HEK293T (cell line): ENCODE measurements around the gene VAT1L.

Experiments used
- CTCF ChIA-PET: fragments of 350-600 bp; formaldehyde crosslinking; extraction: SDS; loops from one replicate; lab custom pipeline; 2021; ENCODE audit warnings: antibody characterized with exemption, inconsistent platforms; lab: Yijun Ruan, JAX
- POLR2A ChIA-PET: fragments of 350-600 bp; formaldehyde crosslinking; extraction: SDS; loops from one replicate; lab custom pipeline; 2020; ENCODE audit warnings: antibody characterized with exemption, inconsistent platforms; lab: Yijun Ruan, JAX
- DNase-seq: peaks from one replicate; pipeline ENCODE4 v3.0.0; 2012; ENCODE audit warnings: mixed read lengths; ENCODE audit errors: extremely low spot score
- ARNT ChIP-seq: fragments of 450-650 bp; IDR thresholded peaks from 2 replicates; pipeline ENCODE4 v1.6.1; 2017; ENCODE audit warnings: mild to moderate bottlenecking
- BHLHE40 ChIP-seq: fragments of 450-650 bp; IDR thresholded peaks from 2 replicates; pipeline ENCODE4 v1.6.1; 2016; ENCODE audit warnings: mild to moderate bottlenecking, moderate library complexity, borderline replicate concordance
- CTBP1 ChIP-seq: fragments of 450-650 bp; IDR thresholded peaks from 2 replicates; pipeline ENCODE4 v1.6.1; 2016; ENCODE audit warnings: borderline replicate concordance
- ELF4 ChIP-seq: fragments of 450-650 bp; IDR thresholded peaks from 2 replicates; pipeline ENCODE4 v1.6.1; 2017; ENCODE audit warnings: antibody characterized with exemption
- FOXA1 ChIP-seq: fragments of 450-650 bp; IDR thresholded peaks from 2 replicates; pipeline ENCODE4 v1.6.1; 2016; ENCODE audit warnings: mild to moderate bottlenecking
- FOXK2 ChIP-seq: fragments of 450-650 bp; IDR thresholded peaks from 2 replicates; pipeline ENCODE4 v1.6.1; 2016; ENCODE audit warnings: mild to moderate bottlenecking
- FOXM1 ChIP-seq: fragments of 450-650 bp; IDR thresholded peaks from 2 replicates; pipeline ENCODE4 v1.6.1; 2017; ENCODE audit warnings: mild to moderate bottlenecking, borderline replicate concordance
- HDGF ChIP-seq: fragments of 450-650 bp; IDR thresholded peaks from 2 replicates; pipeline ENCODE4 v1.6.1; 2017; ENCODE audit warnings: antibody characterized with exemption, borderline replicate concordance
- L3MBTL2 ChIP-seq: fragments of 450-650 bp; conservative IDR thresholded peaks from 2 replicates; pipeline ENCODE4 v1.6.1; 2016; ENCODE audit warnings: mild to moderate bottlenecking
- LEF1 ChIP-seq: fragments of 450-650 bp; IDR thresholded peaks from 2 replicates; pipeline ENCODE4 v1.6.1; 2017; ENCODE audit warnings: mild to moderate bottlenecking, borderline replicate concordance
- NFRKB ChIP-seq: fragments of 450-650 bp; IDR thresholded peaks from 2 replicates; pipeline ENCODE4 v1.6.1; 2016; ENCODE audit warnings: mild to moderate bottlenecking, moderate library complexity
- PKNOX1 ChIP-seq: fragments of 450-650 bp; IDR thresholded peaks from 2 replicates; pipeline ENCODE4 v1.6.1; 2016
- SP1 ChIP-seq: fragments of 450-650 bp; IDR thresholded peaks from 2 replicates; pipeline ENCODE4 v1.6.1; 2017
- SUZ12 ChIP-seq: fragments of 450-650 bp; IDR thresholded peaks from 2 replicates; pipeline ENCODE4 v1.6.1; 2016; ENCODE audit warnings: mild to moderate bottlenecking
- TARDBP ChIP-seq: fragments of 450-650 bp; IDR thresholded peaks from 2 replicates; pipeline ENCODE4 v1.6.1; 2016
- ZNF384 ChIP-seq: fragments of 450-650 bp; IDR thresholded peaks from 2 replicates; pipeline ENCODE4 v1.6.1; 2016

Gene VAT1L

GRCh38 chr16:77775911-77776909, 12.2 kb upstream of the VAT1L start:
- DNase-seq: no peak
- ChIA-PET CTCF (interaction anchor here (0.6 kb wide), 1 partner anchor 65 kb away, joined by 5 read pairs; no protein-coding TSS in a partner anchor), POLR2A (interaction anchor here (0.7 kb wide), 1 partner anchor 10 kb away, joined by 3 read pairs; no protein-coding TSS in a partner anchor)
- TF ChIP-seq ELF4 (no peak), FOXK2 (no peak), NFRKB (no peak), CTBP1 (no peak), TARDBP (no peak), HDGF (no peak), L3MBTL2 (no peak), BHLHE40 (no peak)

GRCh38 chr16:77777745-77778144, 10.6 kb upstream of the VAT1L start:
- ChIA-PET CTCF (no interaction called here), POLR2A (no interaction called here)
- no peak for DNase-seq
- TF ChIP-seq FOXM1 (no peak), BHLHE40 (no peak), FOXA1 (no peak), PKNOX1 (no peak), FOXK2 (no peak), SP1 (no peak), ELF4 (no peak), CTBP1 (no peak), SUZ12 (no peak), L3MBTL2 (no peak), ARNT (no peak)

- TF ChIP-seq ZNF384: no peak
- no peak for TF ChIP-seq FOXK2
- TF ChIP-seq TARDBP: no peak
- no peak for DNase-seq
- POLR2A ChIA-PET: no interaction called here
- CTCF ChIA-PET: no interaction called here
Observed at GRCh38 chr16:77780378-77780837, 8.0 kb upstream of the VAT1L start.

GRCh38 chr16:77781091-77781490, 7.3 kb upstream of the VAT1L start:
- POLR2A ChIA-PET: no interaction called here
- no peak for DNase-seq
- TF ChIP-seq FOXM1 (no peak), CTBP1 (no peak), ARNT (no peak), FOXA1 (no peak), SUZ12 (no peak), FOXK2 (no peak), PKNOX1 (no peak), ZNF384 (no peak), ELF4 (no peak), TARDBP (no peak), L3MBTL2 (no peak), HDGF (no peak), NFRKB (no peak), LEF1 (no peak), SP1 (no peak), BHLHE40 (no peak)
- CTCF ChIA-PET: no interaction called here

- ChIA-PET POLR2A (no interaction called here), CTCF (interaction anchor here (0.7 to 1.2 kb wide), 2 partner anchors 11 kb away, joined by 3 read pairs; no protein-coding TSS in a partner anchor)
- TF ChIP-seq TARDBP (no peak), LEF1 (no peak), FOXA1 (no peak), HDGF (no peak), ZNF384 (no peak), PKNOX1 (no peak), ARNT (no peak), SUZ12 (no peak), SP1 (no peak), NFRKB (no peak), FOXM1 (no peak), CTBP1 (no peak), ELF4 (no peak), L3MBTL2 (no peak), FOXK2 (no peak)
- DNase-seq: no peak
Observed at GRCh38 chr16:77782694-77783093, 5.7 kb upstream of the VAT1L start.
